PC-3 (cell line): ENCODE results near the gene MAN1B1.

Experiments used
- CTCF ChIP-seq: fragments of 300-600 bp; sonication (generic); conservative IDR thresholded peaks from 2 replicates; pipeline ENCODE4 v1.5.1; 2017; ENCODE audit warnings: antibody characterized with exemption, low read depth, mild to moderate bottlenecking, low read length
- EZH2 ChIP-seq: fragments of 300-600 bp; sonication (generic); IDR thresholded peaks from one replicate; pipeline ENCODE4 v1.6.1; 2017; ENCODE audit warnings: antibody characterized with exemption, mild to moderate bottlenecking, low read length; ENCODE audit not compliant: unreplicated experiment
- EZH2phosphoT487 ChIP-seq: fragments of 300-600 bp; sonication (generic); IDR thresholded peaks from 2 replicates; pipeline ENCODE4 v1.6.1; 2018; ENCODE audit warnings: mild to moderate bottlenecking, antibody characterized with exemption, low read length, borderline replicate concordance

DNA sequence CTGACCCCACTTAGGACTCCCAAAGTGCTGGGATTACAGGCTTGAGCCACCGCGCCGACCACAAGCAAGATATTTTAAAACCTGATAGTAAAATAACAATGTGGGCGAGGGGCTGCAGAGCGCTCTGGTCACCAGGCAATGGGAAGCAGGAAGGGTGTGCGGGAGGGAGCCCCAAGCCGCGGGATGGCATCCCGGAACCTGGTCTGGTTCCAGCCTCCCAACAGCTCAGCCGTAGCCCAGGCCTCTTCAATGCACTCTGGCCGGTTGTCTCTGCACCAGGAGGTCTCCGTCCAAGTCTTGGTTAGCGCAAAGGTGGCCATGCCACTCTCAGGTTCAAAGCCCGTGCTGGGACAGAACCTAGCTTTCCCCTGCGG lies 10.2 kb upstream of the MAN1B1 start:
- TF ChIP-seq EZH2phosphoT487 (no peak), CTCF (no peak), EZH2 (no peak)
